ENCODE data around the gene NFIA.

The NFIA gene

DNA sequence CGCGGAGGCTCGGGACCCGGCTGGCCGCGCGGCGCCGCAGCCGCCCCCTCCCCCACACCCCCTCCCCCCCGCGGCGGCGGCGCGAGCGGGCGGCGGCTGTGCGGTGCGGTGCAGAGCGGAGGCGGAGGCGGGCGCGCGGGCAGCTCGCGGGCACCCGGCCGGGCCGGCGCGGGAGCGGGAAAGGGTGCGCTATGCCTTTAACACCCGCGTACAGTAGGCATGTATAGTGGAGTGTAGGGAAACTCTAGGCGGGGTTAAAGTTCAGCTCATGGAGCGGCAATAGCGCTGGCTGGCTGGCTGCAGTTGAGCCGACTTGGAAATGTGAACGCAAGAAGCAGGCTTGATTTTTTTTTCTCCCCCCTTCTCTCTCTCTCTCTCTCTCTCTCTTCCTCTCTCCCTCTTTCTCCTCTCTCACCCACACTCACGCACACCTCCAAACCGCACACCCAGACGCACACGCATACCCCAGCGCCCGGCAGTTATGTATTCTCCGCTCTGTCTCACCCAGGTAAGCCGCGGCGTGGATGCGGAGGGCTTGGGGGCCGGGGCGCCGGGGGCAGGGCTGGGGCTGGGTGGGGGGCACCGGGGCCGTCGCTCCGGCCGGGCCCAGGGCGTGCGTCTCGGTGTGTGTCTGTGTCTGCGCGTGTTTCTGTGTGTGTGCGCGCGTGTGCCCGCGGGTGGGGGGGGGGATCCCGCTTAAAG is at the start of gene NFIA:
Gene NFIA (plus strand): TSS at position 251 of the 702 bp plus-strand sequence.
- TF ChIP-seq EZH2phosphoT487 (IDR thresholded peaks at IDR 0.05; ENCODE audit: borderline replicate concordance): no peak
- TF ChIP-seq, protein P1, sequence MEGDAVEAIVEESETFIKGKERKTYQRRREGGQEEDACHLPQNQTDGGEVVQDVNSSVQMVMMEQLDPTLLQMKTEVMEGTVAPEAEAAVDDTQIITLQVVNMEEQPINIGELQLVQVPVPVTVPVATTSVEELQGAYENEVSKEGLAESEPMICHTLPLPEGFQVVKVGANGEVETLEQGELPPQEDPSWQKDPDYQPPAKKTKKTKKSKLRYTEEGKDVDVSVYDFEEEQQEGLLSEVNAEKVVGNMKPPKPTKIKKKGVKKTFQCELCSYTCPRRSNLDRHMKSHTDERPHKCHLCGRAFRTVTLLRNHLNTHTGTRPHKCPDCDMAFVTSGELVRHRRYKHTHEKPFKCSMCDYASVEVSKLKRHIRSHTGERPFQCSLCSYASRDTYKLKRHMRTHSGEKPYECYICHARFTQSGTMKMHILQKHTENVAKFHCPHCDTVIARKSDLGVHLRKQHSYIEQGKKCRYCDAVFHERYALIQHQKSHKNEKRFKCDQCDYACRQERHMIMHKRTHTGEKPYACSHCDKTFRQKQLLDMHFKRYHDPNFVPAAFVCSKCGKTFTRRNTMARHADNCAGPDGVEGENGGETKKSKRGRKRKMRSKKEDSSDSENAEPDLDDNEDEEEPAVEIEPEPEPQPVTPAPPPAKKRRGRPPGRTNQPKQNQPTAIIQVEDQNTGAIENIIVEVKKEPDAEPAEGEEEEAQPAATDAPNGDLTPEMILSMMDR (conservative IDR thresholded peaks at IDR 0.05; ENCODE audit: low read length): no peak
- no peaks in the 10 kb centered on the region for H3K79me2 ChIP-seq (ENCODE audit: insufficient read depth, low read length)
- H3K4me3 ChIP-seq (ENCODE audit: low read length, poor library complexity, severe bottlenecking): peak within 1 kb of the TSS; percentile 74
- H3K36me3 ChIP-seq (ENCODE audit: insufficient read depth, low read length): no peaks in the 10 kb centered on the region
- no peaks in the 10 kb centered on the region for H4K20me1 ChIP-seq (ENCODE audit: insufficient read depth, low read length, poor library complexity, severe bottlenecking)
- H3F3A ChIP-seq (ENCODE audit: low read depth): peaks cover 5% of the 10 kb centered on the region; the same call in 1 of the 2 replicates
- no peaks in the 10 kb centered on the region for H3K9me3 ChIP-seq (ENCODE audit: insufficient read depth, low read depth, low read length)
- H2AFZ ChIP-seq (ENCODE audit: low read length): peak within 1 kb of the TSS; percentile 94
- H3K4me2 ChIP-seq (ENCODE audit: low read depth, low read length, poor library complexity, severe bottlenecking): peak within 1 kb of the TSS; percentile 69
- peak within 1 kb of the TSS; percentile 61 for H3K9ac ChIP-seq (ENCODE audit: low read depth, low read length, poor library complexity, severe bottlenecking)
- no peaks in the 10 kb centered on the region for H3K27me3 ChIP-seq (ENCODE audit: insufficient read depth, low read length, poor library complexity, severe bottlenecking)
- no peaks in the 10 kb centered on the region for H3K9me2 ChIP-seq (replicated peaks; ENCODE audit: low read depth, low read length)
- peaks cover 33% of the 10 kb centered on the region for H3K4me1 ChIP-seq (ENCODE audit: insufficient read depth, low read length, poor library complexity, severe bottlenecking)

DNA sequence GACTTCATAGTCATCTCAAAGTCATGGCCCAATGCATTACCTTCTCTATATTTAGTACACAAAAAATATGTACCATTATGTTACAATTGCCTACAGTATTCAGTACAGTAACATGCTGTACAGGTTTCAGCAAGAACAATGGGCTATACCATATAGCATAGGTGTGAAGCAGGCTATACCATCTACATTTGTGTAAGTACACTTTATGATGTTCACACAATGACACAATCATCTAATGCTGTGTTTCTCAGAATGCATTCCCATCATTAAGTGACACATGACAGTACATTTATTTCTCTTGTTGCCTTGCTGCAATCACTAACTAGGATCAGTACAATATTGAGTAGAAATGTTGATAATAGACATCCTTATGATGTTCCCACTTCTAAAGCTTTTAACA is 46.5 kb upstream of the NFIA start:
- H3K79me2 ChIP-seq (ENCODE audit: insufficient read depth, low read length): no peaks in the 10 kb centered on the region
- no peak overlapping the region for H3K9ac ChIP-seq (ENCODE audit: low read depth, low read length, poor library complexity, severe bottlenecking)
- H3K4me3 ChIP-seq (ENCODE audit: low read length, poor library complexity, severe bottlenecking): no peak overlapping the region
- no peak overlapping the region for H2AFZ ChIP-seq (ENCODE audit: low read length)
- no peaks in the 10 kb centered on the region for H4K20me1 ChIP-seq (ENCODE audit: insufficient read depth, low read length, poor library complexity, severe bottlenecking)
- H3K27me3 ChIP-seq (ENCODE audit: insufficient read depth, low read length, poor library complexity, severe bottlenecking): no peaks in the 10 kb centered on the region
- no peaks in the 10 kb centered on the region for H3F3A ChIP-seq (ENCODE audit: low read depth)
- H3K9me2 ChIP-seq (replicated peaks; ENCODE audit: low read depth, low read length): no peaks in the 10 kb centered on the region
- TF ChIP-seq, protein P1 (conservative IDR thresholded peaks at IDR 0.05; ENCODE audit: low read length): no peak
- TF ChIP-seq EZH2phosphoT487 (IDR thresholded peaks at IDR 0.05; ENCODE audit: borderline replicate concordance): no peak
- no peak overlapping the region for H3K4me2 ChIP-seq (ENCODE audit: low read depth, low read length, poor library complexity, severe bottlenecking)
- H3K36me3 ChIP-seq (ENCODE audit: insufficient read depth, low read length): no peaks in the 10 kb centered on the region
- no peaks in the 10 kb centered on the region for H3K9me3 ChIP-seq (ENCODE audit: insufficient read depth, low read depth, low read length)
- no peaks in the 10 kb centered on the region for H3K4me1 ChIP-seq (ENCODE audit: insufficient read depth, low read length, poor library complexity, severe bottlenecking)

DNA sequence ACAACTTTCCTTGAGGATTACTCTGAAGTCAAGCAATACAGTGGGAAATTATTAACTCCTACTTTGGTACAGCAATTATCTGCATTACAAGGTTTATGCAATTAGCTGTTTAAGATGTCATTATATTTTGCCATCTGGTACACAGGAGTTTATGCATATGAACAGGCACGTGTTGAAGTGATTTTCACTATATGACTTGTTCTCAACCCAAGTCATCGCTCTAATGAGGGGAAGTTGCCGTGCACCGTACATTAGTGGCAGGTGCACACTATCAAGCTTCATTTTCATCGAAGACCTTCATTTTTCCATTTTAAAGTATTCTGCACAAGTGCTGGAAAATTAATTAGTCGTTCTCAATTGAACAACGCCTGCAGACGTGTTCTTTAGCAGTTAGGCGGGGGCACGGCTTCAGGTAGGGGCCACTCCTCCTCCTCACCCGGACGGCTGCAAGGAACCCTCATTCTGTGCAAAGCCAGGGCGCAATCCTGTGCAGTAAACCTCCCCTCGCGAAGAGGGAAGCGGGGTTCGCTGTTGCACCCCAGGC is 39.8 kb upstream of the NFIA start:
- no peaks in the 10 kb centered on the region for H3K4me1 ChIP-seq (ENCODE audit: insufficient read depth, low read length, poor library complexity, severe bottlenecking)
- TF ChIP-seq, protein P1 (conservative IDR thresholded peaks at IDR 0.05; ENCODE audit: low read length): no peak
- TF ChIP-seq EZH2phosphoT487 (IDR thresholded peaks at IDR 0.05; ENCODE audit: borderline replicate concordance): no peak
- no peak overlapping the region for H2AFZ ChIP-seq (ENCODE audit: low read length)
- H3K9me3 ChIP-seq (ENCODE audit: insufficient read depth, low read depth, low read length): no peaks in the 10 kb centered on the region
- no peaks in the 10 kb centered on the region for H3K27me3 ChIP-seq (ENCODE audit: insufficient read depth, low read length, poor library complexity, severe bottlenecking)
- no peaks in the 10 kb centered on the region for H3F3A ChIP-seq (ENCODE audit: low read depth)
- no peak overlapping the region for H3K9ac ChIP-seq (ENCODE audit: low read depth, low read length, poor library complexity, severe bottlenecking)
- no peaks in the 10 kb centered on the region for H4K20me1 ChIP-seq (ENCODE audit: insufficient read depth, low read length, poor library complexity, severe bottlenecking)
- H3K4me2 ChIP-seq (ENCODE audit: low read depth, low read length, poor library complexity, severe bottlenecking): no peak overlapping the region
- no peaks in the 10 kb centered on the region for H3K9me2 ChIP-seq (replicated peaks; ENCODE audit: low read depth, low read length)
- no peaks in the 10 kb centered on the region for H3K79me2 ChIP-seq (ENCODE audit: insufficient read depth, low read length)
- no peak overlapping the region for H3K4me3 ChIP-seq (ENCODE audit: low read length, poor library complexity, severe bottlenecking)
- no peaks in the 10 kb centered on the region for H3K36me3 ChIP-seq (ENCODE audit: insufficient read depth, low read length)

Measured in Loucy (cell line).